Measurements from ENCODE around the gene DDX56.

GRCh38 chr7:44521347-44522095 lies 52.2 kb downstream of the DDX56 start:
- TF ChIP-seq CTCF (IDR thresholded peaks at IDR 0.05) (no peak), TCF7 (CRISPR knock-in tag; IDR thresholded peaks at IDR 0.05; ENCODE audit: low read depth) (no peak), ZBTB21 (CRISPR knock-in tag; IDR thresholded peaks at IDR 0.05; ENCODE audit: borderline replicate concordance) (no peak), NR2C2 (CRISPR knock-in tag; IDR thresholded peaks at IDR 0.05) (no peak), ZNF416 (CRISPR knock-in tag; IDR thresholded peaks at IDR 0.05) (no peak), USF1 (CRISPR knock-in tag; IDR thresholded peaks at IDR 0.05) (no peak), NFYB (CRISPR knock-in tag; conservative IDR thresholded peaks at IDR 0.05; ENCODE audit: low read depth) (no peak), RELA (CRISPR knock-in tag; IDR thresholded peaks at IDR 0.05; ENCODE audit: borderline replicate concordance) (no peak), MLX (CRISPR knock-in tag; IDR thresholded peaks at IDR 0.05) (no peak), ELF4 (CRISPR knock-in tag; IDR thresholded peaks at IDR 0.05; ENCODE audit: low read depth) (no peak)

All from WTC11 (cell line).